Type B pancreatic cell (in vitro differentiated cells): Measurements from ENCODE around the gene NR1H2. TPM values are rescaled to one million over a fixed set of nuclear protein-coding genes. Genes with fewer than 3 reads are reported as not detected.
A peak's percentile ranks its signal among the peaks of the same experiment; 100 is the strongest.

Experiments
- DNase-seq: peaks from one replicate; pipeline ENCODE4 v3.0.0; 2021; ENCODE audit warnings: mixed read lengths; ENCODE audit not compliant: unreplicated experiment; ENCODE audit errors: extremely low spot score
- H3K27ac Mint-ChIP-seq: 2 replicates; pipeline ENCODE4 v1.8.0; 2021; ENCODE audit warnings: mild to moderate bottlenecking, mixed read lengths
- H3K27me3 Mint-ChIP-seq: 2 replicates; pipeline ENCODE4 v1.8.0; 2021; ENCODE audit warnings: mixed read lengths
- H3K36me3 Mint-ChIP-seq: 2 replicates; pipeline ENCODE4 v1.8.0; 2021; ENCODE audit warnings: mixed read lengths
- H3K4me1 Mint-ChIP-seq: one replicate; pipeline ENCODE4 v1.8.0; 2021; ENCODE audit warnings: mixed read lengths; ENCODE audit not compliant: unreplicated experiment
- H3K4me3 Mint-ChIP-seq: 2 replicates; pipeline ENCODE4 v1.8.0; 2021; ENCODE audit warnings: mild to moderate bottlenecking, mixed read lengths
- H3K9me3 Mint-ChIP-seq: 2 replicates; pipeline ENCODE4 v1.8.0; 2021; ENCODE audit warnings: mixed read lengths
- total RNA-seq: library from RNA; stranded (reverse); gene quantifications from 2 replicates; pipeline ENCODE4 v1.2.1, GENCODE V29; 2021; ENCODE audit warnings: low replicate concordance
- TF ChIP-seq, protein P1 (sequence below): fragments of 200-600 bp; sonication (generic); conservative IDR thresholded peaks from 2 replicates; pipeline ENCODE4 v1.5.0; 2021; ENCODE audit warnings: antibody characterized with exemption, mild to moderate bottlenecking

Gene NR1H2
- total RNA-seq, 1 donor from 2014 or later, result 30.3 TPM

- Mint-ChIP-seq H3K27ac (no peak overlapping the region), H3K9me3 (no peaks in the 10 kb centered on the region), H3K27me3 (no peaks in the 10 kb centered on the region), H3K4me3 (no peak overlapping the region), H3K4me1 (no peaks in the 10 kb centered on the region), H3K36me3 (peaks cover 6% of the 10 kb centered on the region)
- TF ChIP-seq, protein P1, sequence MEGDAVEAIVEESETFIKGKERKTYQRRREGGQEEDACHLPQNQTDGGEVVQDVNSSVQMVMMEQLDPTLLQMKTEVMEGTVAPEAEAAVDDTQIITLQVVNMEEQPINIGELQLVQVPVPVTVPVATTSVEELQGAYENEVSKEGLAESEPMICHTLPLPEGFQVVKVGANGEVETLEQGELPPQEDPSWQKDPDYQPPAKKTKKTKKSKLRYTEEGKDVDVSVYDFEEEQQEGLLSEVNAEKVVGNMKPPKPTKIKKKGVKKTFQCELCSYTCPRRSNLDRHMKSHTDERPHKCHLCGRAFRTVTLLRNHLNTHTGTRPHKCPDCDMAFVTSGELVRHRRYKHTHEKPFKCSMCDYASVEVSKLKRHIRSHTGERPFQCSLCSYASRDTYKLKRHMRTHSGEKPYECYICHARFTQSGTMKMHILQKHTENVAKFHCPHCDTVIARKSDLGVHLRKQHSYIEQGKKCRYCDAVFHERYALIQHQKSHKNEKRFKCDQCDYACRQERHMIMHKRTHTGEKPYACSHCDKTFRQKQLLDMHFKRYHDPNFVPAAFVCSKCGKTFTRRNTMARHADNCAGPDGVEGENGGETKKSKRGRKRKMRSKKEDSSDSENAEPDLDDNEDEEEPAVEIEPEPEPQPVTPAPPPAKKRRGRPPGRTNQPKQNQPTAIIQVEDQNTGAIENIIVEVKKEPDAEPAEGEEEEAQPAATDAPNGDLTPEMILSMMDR, result no peak
- no peak for DNase-seq
Observed at GRCh38 chr19:50356691-50357177, 19.5 kb upstream of the NR1H2 start.

DNA sequence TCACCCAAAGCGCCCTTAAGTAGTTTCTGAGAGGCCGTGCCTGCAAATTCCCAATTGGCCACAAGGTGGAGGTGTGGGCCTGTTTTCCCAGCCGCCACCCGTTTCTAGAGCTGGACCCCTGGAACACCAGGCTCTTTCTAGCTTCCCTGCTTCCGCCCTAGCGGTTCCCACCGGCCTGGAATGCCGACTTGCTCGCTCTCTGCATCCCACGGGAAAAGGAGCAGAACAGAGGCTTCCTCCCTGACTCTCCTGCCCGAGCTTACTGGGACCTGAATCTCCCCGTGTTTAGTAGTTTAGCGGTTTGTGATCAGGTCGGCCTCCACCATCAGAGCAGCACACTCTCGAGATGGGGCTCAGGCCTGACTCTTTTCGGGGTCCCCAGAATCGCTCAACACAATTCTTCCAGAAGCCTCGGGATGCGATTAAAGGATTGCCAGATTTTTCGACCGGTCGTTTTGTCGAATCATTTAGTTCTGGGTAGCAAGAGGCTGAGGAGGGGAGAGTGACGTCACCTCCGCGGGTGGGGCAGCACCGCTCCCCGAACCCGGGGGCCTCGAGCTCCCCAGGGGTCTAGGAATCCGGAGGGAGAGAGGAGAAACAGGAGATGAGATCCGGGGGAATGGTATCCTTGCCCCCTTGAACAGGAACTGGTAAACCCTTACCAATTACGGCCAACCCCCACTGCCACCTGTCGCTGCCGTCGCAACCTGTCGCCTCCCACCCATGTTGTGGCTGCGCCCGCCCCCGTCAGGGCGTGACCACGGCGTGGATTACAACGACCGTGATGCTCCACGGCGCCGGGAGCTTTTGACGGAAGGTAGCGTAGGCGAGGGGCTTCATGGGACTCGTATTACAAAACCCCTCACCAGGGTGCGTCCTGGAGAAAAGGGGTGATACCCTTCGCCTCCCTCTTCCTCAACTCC lies 18.8 kb upstream of the NR1H2 start:
- no peak for DNase-seq
- H3K36me3 Mint-ChIP-seq, result peaks cover 6% of the 10 kb centered on the region
- TF ChIP-seq, protein P1, result peak; percentile 87
- H3K4me3 Mint-ChIP-seq, result no peak overlapping the region
- no peak overlapping the region for H3K27ac Mint-ChIP-seq
- no peaks in the 10 kb centered on the region for H3K27me3 Mint-ChIP-seq
- no peaks in the 10 kb centered on the region for H3K4me1 Mint-ChIP-seq
- no peaks in the 10 kb centered on the region for H3K9me3 Mint-ChIP-seq

GRCh38 chr19:50358483-50359327 lies 17.6 kb upstream of the NR1H2 start:
- H3K27ac Mint-ChIP-seq, result no peak overlapping the region
- H3K36me3 Mint-ChIP-seq, result peaks cover 6% of the 10 kb centered on the region
- TF ChIP-seq, protein P1, result no peak
- H3K4me1 Mint-ChIP-seq, result no peaks in the 10 kb centered on the region
- H3K27me3 Mint-ChIP-seq, result no peaks in the 10 kb centered on the region
- H3K4me3 Mint-ChIP-seq, result no peak overlapping the region
- no peaks in the 10 kb centered on the region for H3K9me3 Mint-ChIP-seq
- DNase-seq, result no peak

DNA sequence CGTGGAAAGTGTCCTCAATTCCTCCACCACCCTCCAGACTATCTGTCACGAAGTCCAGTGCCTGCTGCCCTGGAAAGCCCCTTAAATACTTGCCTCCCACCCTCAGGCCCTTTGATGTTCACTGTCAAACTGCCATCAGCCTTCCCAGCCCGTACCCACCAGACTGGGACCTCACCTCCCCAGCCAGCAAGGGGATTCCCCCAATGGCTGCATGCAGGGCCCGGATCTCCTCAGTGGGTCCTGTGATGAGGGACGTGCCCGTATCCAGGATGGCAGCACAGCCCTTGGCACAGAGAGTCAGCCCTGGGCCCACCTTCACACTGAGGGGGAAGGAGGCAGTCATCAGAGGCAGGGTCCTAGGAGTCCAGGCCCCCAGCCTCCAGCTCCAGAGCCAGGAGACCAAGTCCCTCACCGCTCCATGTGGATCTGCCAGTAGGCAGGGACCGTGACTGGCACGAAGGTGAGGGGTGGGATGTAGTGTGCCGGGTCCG lies 16.9 kb upstream of the NR1H2 start:
- TF ChIP-seq, protein P1, result no peak
- DNase-seq, result no peak
- H3K27me3 Mint-ChIP-seq, result no peaks in the 10 kb centered on the region
- no peak overlapping the region for H3K4me3 Mint-ChIP-seq
- H3K27ac Mint-ChIP-seq, result no peak overlapping the region
- H3K9me3 Mint-ChIP-seq, result no peaks in the 10 kb centered on the region
- H3K4me1 Mint-ChIP-seq, result no peaks in the 10 kb centered on the region
- H3K36me3 Mint-ChIP-seq, result peaks cover 6% of the 10 kb centered on the region

DNA sequence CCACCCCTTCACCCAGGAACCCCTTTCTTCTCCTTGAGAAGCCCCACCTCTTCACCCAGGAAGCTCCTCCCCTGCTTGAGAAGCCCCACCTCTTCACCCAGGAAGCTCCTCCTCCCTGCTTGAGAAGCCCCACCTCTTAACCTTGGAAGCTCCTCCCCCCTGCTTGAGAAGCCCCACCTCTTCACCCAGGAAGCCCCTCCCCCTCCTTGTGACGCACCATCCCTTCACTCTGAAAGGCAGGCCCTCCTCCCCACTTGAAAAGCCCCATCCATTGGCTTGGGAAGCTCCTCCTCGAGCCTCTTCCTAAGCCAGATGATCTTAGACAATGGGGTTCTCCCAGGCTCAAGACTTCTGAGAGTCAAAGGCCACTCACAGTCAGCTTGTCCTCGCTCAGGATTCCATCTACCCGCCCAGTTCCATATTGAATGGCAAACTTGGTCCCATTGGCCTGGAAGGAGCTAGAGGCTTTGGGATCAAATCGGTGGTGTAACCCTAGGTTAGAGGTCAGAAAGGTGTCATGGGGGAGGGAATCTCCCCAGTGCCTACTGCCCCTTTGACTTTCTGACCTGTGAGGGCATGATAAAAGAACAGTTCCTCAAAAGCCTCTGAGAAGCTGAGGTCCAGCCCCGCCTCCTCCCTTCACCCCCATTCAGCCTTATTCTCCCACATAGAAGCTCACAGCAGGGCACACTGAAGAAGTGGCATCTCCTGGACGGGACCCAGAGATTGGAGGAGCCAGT lies 14.8 kb upstream of the NR1H2 start:
- Mint-ChIP-seq H3K36me3 (peaks cover 6% of the 10 kb centered on the region), H3K27me3 (no peaks in the 10 kb centered on the region), H3K9me3 (no peaks in the 10 kb centered on the region), H3K27ac (no peak overlapping the region), H3K4me3 (no peak overlapping the region), H3K4me1 (no peaks in the 10 kb centered on the region)
- DNase-seq, result no peak
- TF ChIP-seq, protein P1, result no peak
